HepG2 (cell line): ENCODE results near the gene WIPF2. TPM values are rescaled to one million over a fixed set of nuclear protein-coding genes. Genes with fewer than 3 reads are reported as not detected.

Experiments used
- ATRX ChIP-seq: sonication (generic); formaldehyde crosslinking; IDR thresholded peaks from 2 replicates; pipeline ENCODE4 v1.4.0; 2020; ENCODE audit warnings: missing genetic modification reagents, borderline replicate concordance
- BRF2 ChIP-seq: sonication (generic); formaldehyde crosslinking; IDR thresholded peaks from 2 replicates; pipeline ENCODE4 v1.8.1; 2022; ENCODE audit warnings: mild to moderate bottlenecking, missing genetic modification reagents
- IKZF1 ChIP-seq: fragments of 450-650 bp; IDR thresholded peaks from 2 replicates; pipeline ENCODE4 v1.7.1; 2016
- NAIF1 ChIP-seq: sonication (generic); formaldehyde crosslinking; IDR thresholded peaks from 2 replicates; pipeline ENCODE4 v1.5.0; 2020; ENCODE audit warnings: mild to moderate bottlenecking, missing genetic modification reagents, borderline replicate concordance
- NFRKB ChIP-seq: fragments of 450-650 bp; IDR thresholded peaks from 2 replicates; pipeline ENCODE4 v1.6.1; 2017
- POLR2A ChIP-seq, 2 experiments: IDR thresholded peaks; 2 replicates each; pipeline ENCODE4 v1.6.1; 2011; ENCODE audit warnings: low read depth in 2 of 2, low read length in 2 of 2, mild to moderate bottlenecking in 1 of 2, moderate library complexity in 1 of 2; ENCODE audit not compliant: insufficient read depth in 1 of 2
- PRDM10 ChIP-seq: sonication (generic); formaldehyde crosslinking; IDR thresholded peaks from 2 replicates; pipeline ENCODE4 v1.4.0; 2020; ENCODE audit warnings: low read depth, missing genetic modification reagents
- RAD21 ChIP-seq: fragments of 450-650 bp; formaldehyde crosslinking; IDR thresholded peaks from 2 replicates; pipeline ENCODE4 v1.5.0; 2020; ENCODE audit warnings: mild to moderate bottlenecking
- RORA ChIP-seq: sonication (generic); formaldehyde crosslinking; IDR thresholded peaks from 2 replicates; pipeline ENCODE4 v1.5.0; 2020; ENCODE audit warnings: mild to moderate bottlenecking, missing genetic modification reagents, moderate library complexity
- SCMH1 ChIP-seq: sonication (generic); formaldehyde crosslinking; IDR thresholded peaks from 2 replicates; pipeline ENCODE4 v1.9.0; 2021; ENCODE audit warnings: missing genetic modification reagents, mild to moderate bottlenecking, borderline replicate concordance
- ZNF432 ChIP-seq: sonication (generic); formaldehyde crosslinking; IDR thresholded peaks from 2 replicates; pipeline ENCODE4 v1.5.0; 2020; ENCODE audit warnings: missing genetic modification reagents, mild to moderate bottlenecking, borderline replicate concordance
- ZNF556 ChIP-seq: sonication (generic); formaldehyde crosslinking; IDR thresholded peaks from 2 replicates; pipeline ENCODE4 v1.4.0; 2020; ENCODE audit warnings: mild to moderate bottlenecking, missing genetic modification reagents, borderline replicate concordance
- ZNF609 ChIP-seq: sonication (generic); formaldehyde crosslinking; IDR thresholded peaks from 2 replicates; pipeline ENCODE4 v1.4.0; 2020; ENCODE audit warnings: mild to moderate bottlenecking, missing genetic modification reagents, borderline replicate concordance
- ZNF710 ChIP-seq: sonication (generic); formaldehyde crosslinking; IDR thresholded peaks from 2 replicates; pipeline ENCODE4 v1.5.0; 2020; ENCODE audit warnings: mild to moderate bottlenecking, missing genetic modification reagents, borderline replicate concordance
- polyA plus RNA-seq, 8 experiments: library from polyadenylated mRNA; depleted of rRNA in 3 of 8; stranded (reverse) in 7 of 8; unstranded in 1 of 8; fragments of >200 nt; fragmentation: Illumina TruSeq in 4 of 8; extraction: Trizol in 4 of 8; gene quantifications; 2 replicates each; pipeline versions ENCODE4 v1.2.1 to v1.2.3, GENCODE V29; 2011 to 2016; ENCODE audit warnings: low read depth in 4 of 8, missing spikeins in 1 of 8, mixed read lengths in 1 of 8; ENCODE audit not compliant: insufficient read depth in 1 of 8
- total RNA-seq, 5 experiments: library from RNA; depleted of rRNA; stranded (reverse); fragments of >200 nt; fragmentation: Illumina TruSeq; extraction: Trizol; gene quantifications; 2 replicates each; pipeline ENCODE4 v1.2.3, GENCODE V29; 2016; ENCODE audit warnings: low read depth in 1 of 5
- TF ChIP-seq, protein P1 (sequence below): sonication (generic); formaldehyde crosslinking; IDR thresholded peaks from 2 replicates; pipeline ENCODE4 v1.8.0; 2022; ENCODE audit warnings: mild to moderate bottlenecking, missing genetic modification reagents, moderate library complexity

WIPF2 gene
- total and polyA plus RNA-seq, 2 of the 13 experiments (the other 11 are each of a cell fraction or from before 2014, with no cell fraction given): 7.2 to 10.8 TPM

- 0 out of 2 replicates have a peak, but pooled peaks have one; percentile 32 for TF ChIP-seq PRDM10 (CRISPR knock-in tag)
- TF ChIP-seq RAD21 (CRISPR knock-in tag): no peak
- TF ChIP-seq ZNF432 (CRISPR knock-in tag): no peak
- peak; percentile 64; the same call in 1 of the 2 replicates for TF ChIP-seq ZNF609
- TF ChIP-seq ATRX (CRISPR knock-in tag): no peak
- TF ChIP-seq IKZF1: no peak
- TF ChIP-seq BRF2: no peak
- no peak for TF ChIP-seq SCMH1 (CRISPR knock-in tag)
- no peak for TF ChIP-seq NFRKB
- no peak for TF ChIP-seq RORA (CRISPR knock-in tag)
- TF ChIP-seq ZNF556 (CRISPR knock-in tag): 0 out of 2 replicates have a peak, but pooled peaks have one; percentile 73
- no peak; the same call in 1 of the 2 replicates for TF ChIP-seq ZNF710 (CRISPR knock-in tag)
- TF ChIP-seq POLR2A (IDR thresholded peaks at IDR 0.05; ENCODE audit: insufficient read depth in 1 of 2, low read depth in 2 of 2, low read length in 2 of 2): peak; percentile 52 to 81; a peak in 3 of 4 replicates
- TF ChIP-seq NAIF1 (CRISPR knock-in tag): peak; percentile 66; the same call in 1 of the 2 replicates
- TF ChIP-seq, protein P1, sequence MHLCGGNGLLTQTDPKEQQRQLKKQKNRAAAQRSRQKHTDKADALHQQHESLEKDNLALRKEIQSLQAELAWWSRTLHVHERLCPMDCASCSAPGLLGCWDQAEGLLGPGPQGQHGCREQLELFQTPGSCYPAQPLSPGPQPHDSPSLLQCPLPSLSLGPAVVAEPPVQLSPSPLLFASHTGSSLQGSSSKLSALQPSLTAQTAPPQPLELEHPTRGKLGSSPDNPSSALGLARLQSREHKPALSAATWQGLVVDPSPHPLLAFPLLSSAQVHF (CRISPR knock-in tag): no peak
Measured at GRCh38 chr17:40316571-40317344, 97.7 kb downstream of the WIPF2 start (continued).
